Measurements from ENCODE around the gene CACNA1B.

The CACNA1B gene

GRCh38 chr9:137836151-137836830 lies 41.3 kb upstream of the CACNA1B start:
- Histone ChIP-seq H3K9ac (no peak overlapping the region), H3K36me3 (ENCODE audit: insufficient read depth) (no peaks in the 10 kb centered on the region), H3K4me3 (IDR thresholded peaks at IDR 0.05; ENCODE audit: insufficient read depth, low read depth, low read length) (no peak overlapping the region)

DNA sequence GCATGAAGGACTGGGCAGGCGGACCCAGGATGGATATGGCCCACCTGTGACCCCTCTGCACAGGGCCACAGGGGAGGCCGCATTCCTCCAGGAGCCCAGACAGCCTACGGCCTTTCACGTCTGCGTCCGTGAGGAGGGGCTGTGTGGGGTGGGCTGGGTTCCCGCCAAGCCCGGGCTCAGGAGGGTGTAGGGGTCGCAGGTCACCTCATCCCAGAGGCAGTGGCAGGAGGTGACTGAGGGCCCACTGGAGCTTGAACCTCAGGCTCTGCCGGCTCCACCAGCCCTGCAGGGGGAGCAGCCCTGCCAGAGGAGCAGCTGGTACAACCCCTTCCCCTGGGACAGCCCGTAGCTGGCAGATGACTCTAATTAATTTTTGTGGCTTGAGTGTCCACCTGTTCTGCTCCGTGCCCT lies 40.7 kb upstream of the CACNA1B start:
- Histone ChIP-seq H3K4me2 (no peak overlapping the region), H3K36me3 (ENCODE audit: insufficient read depth) (no peaks in the 10 kb centered on the region), H3K27ac (no peak overlapping the region)

More at GRCh38 chr9:137836151-137836830, 41.3 kb upstream of the CACNA1B start:
- no peaks in the 10 kb centered on the region for H3K79me2 ChIP-seq (ENCODE audit: insufficient read depth, low read depth)
- no peaks in the 10 kb centered on the region for H3K27me3 ChIP-seq (ENCODE audit: insufficient read depth, low read depth)
- no peak overlapping the region for H3K27ac ChIP-seq
- H4K20me1 ChIP-seq (ENCODE audit: insufficient read depth) = no peaks in the 10 kb centered on the region
- no peak overlapping the region for H2AFZ ChIP-seq (ENCODE audit: low read depth)
- H3K4me2 ChIP-seq = no peak overlapping the region
- TF ChIP-seq CTCF (conservative IDR thresholded peaks at IDR 0.05; ENCODE audit: low read depth, low read length) = no peak
- no peaks in the 10 kb centered on the region for H3K4me1 ChIP-seq (ENCODE audit: low read depth, poor library complexity, severe bottlenecking)

DNA sequence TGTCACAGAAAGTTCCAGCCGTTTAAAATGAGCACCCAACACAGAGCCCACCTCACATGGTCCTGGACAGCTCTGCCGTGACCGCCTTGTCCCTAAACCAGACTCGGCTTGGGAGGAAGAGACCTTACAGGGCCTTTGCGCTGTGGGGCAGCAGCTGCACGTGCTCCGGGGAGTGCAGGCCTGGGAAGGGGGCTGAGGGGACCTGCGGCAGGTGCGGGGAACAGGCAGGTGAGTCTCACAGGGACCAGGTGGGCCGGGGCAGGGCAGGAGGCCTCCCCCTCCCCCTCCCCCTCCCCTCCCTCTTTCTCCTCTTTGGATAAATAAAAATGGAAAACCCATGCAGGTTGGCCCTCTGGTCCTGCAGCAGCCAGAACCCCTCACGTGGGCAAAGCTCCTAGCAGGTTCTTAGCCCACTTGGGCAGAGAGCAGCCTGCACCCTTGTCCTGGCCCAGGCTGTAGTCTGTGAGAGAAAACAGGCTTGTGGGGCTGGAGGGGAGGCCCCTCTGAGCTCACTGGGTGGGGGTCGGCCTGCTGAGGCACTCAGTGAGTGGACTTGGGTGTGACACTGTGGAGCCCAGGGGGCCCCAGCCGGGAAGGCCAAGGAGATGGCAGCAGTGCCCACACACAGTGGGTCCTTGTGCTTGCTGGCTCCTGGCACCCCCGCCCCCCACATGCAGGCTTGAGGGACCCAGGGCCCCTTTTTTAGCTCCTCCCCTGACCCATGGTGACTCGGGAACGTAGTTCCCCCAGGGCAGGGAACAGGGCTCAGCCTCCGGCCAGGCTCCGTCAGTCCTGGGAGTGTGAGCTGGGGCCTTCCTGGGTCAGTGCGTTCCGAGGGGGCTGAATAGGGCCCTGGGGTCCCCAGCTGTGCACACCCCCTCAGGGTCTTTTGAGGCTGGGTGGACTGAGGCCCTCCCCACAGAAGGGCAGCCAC lies 40.0 kb upstream of the CACNA1B start:
- TF ChIP-seq CTCF (conservative IDR thresholded peaks at IDR 0.05; ENCODE audit: low read depth, low read length) = no peak
- no peaks in the 10 kb centered on the region for H3K36me3 ChIP-seq (ENCODE audit: insufficient read depth)

More for the DNA sequence above, 40.7 kb upstream of the CACNA1B start:
- no peaks in the 10 kb centered on the region for H4K20me1 ChIP-seq (ENCODE audit: insufficient read depth)
- H3K27me3 ChIP-seq (ENCODE audit: insufficient read depth, low read depth) = no peaks in the 10 kb centered on the region
- no peaks in the 10 kb centered on the region for H3K79me2 ChIP-seq (ENCODE audit: insufficient read depth, low read depth)
- no peaks in the 10 kb centered on the region for H3K4me1 ChIP-seq (ENCODE audit: low read depth, poor library complexity, severe bottlenecking)
- TF ChIP-seq CTCF (conservative IDR thresholded peaks at IDR 0.05; ENCODE audit: low read depth, low read length) = no peak
- no peak overlapping the region for H3K9ac ChIP-seq
- no peak overlapping the region for H2AFZ ChIP-seq (ENCODE audit: low read depth)
- H3K4me3 ChIP-seq (IDR thresholded peaks at IDR 0.05; ENCODE audit: insufficient read depth, low read depth, low read length) = no peak overlapping the region

GRCh38 chr9:137838576-137838975 lies 39.0 kb upstream of the CACNA1B start:
- TF ChIP-seq CTCF (conservative IDR thresholded peaks at IDR 0.05; ENCODE audit: low read depth, low read length) = no peak
- no peak overlapping the region for H3K4me3 ChIP-seq (IDR thresholded peaks at IDR 0.05; ENCODE audit: insufficient read depth, low read depth, low read length)
- no peaks in the 10 kb centered on the region for H3K27me3 ChIP-seq (ENCODE audit: insufficient read depth, low read depth)
- H4K20me1 ChIP-seq (ENCODE audit: insufficient read depth) = no peaks in the 10 kb centered on the region
- no peak overlapping the region for H3K9ac ChIP-seq
- H3K27ac ChIP-seq = no peak overlapping the region
- no peaks in the 10 kb centered on the region for H3K4me1 ChIP-seq (ENCODE audit: low read depth, poor library complexity, severe bottlenecking)
- H3K79me2 ChIP-seq (ENCODE audit: insufficient read depth, low read depth) = no peaks in the 10 kb centered on the region
- H2AFZ ChIP-seq (ENCODE audit: low read depth) = no peak overlapping the region
- no peaks in the 10 kb centered on the region for H3K36me3 ChIP-seq (ENCODE audit: insufficient read depth)
- no peak overlapping the region for H3K4me2 ChIP-seq

More for the DNA sequence above, 40.0 kb upstream of the CACNA1B start:
- Histone ChIP-seq H3K9ac (no peak overlapping the region), H2AFZ (ENCODE audit: low read depth) (no peak overlapping the region), H3K27me3 (ENCODE audit: insufficient read depth, low read depth) (no peaks in the 10 kb centered on the region), H4K20me1 (ENCODE audit: insufficient read depth) (no peaks in the 10 kb centered on the region), H3K4me2 (no peak overlapping the region), H3K79me2 (ENCODE audit: insufficient read depth, low read depth) (no peaks in the 10 kb centered on the region), H3K4me1 (ENCODE audit: low read depth, poor library complexity, severe bottlenecking) (no peaks in the 10 kb centered on the region), H3K4me3 (IDR thresholded peaks at IDR 0.05; ENCODE audit: insufficient read depth, low read depth, low read length) (no peak overlapping the region), H3K27ac (no peak overlapping the region)

Measured in KMS-11 (cell line).